ENCODE data around the gene PSG2. TPM values are rescaled to one million over a fixed set of nuclear protein-coding genes. Genes with fewer than 3 reads are reported as not detected.
"Not testable (repeated sequence)": the region's sequence is repeated elsewhere in the genome, so short reads cannot be mapped to it uniquely, and the experiment has no call there.

Gene PSG2
- total and polyA plus RNA-seq, 7 experiments from 2014 or later: 0.19 TPM; not detected in 6

DNA sequence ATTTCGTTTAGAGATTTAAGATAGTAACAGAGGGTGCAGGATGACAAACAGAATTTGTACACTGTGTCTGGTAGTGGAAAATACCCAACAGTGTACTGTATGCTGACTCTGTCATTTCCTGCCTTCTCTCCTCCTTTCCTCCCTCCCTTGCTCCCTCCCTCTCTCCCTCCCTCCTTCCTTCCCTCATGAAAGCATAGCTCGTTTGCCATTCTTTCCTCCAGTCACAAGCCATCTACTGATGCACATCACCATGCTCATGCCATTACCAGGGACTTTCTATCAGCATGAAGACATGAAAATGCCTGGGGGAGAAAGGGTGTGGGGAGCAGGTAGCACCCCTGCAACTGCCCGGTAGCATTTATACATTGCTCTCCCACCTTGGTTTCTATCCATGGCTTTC is 37.0 kb upstream of the PSG2 start:
- ATAC-seq; CTCF ChIA-PET; H3K27ac Mint-ChIP-seq; H3K36me3 Mint-ChIP-seq; DNase-seq; POLR2A ChIA-PET; H3K9me3 ChIP-seq (ENCODE audit: control insufficient read depth in 2 of 3, low read length in 3 of 3); H3K36me3 ChIP-seq (ENCODE audit: control insufficient read depth in 2 of 3, insufficient read depth in 3 of 3, low read length in 3 of 3); H3K27ac ChIP-seq (ENCODE audit: low read depth, low read length); H3K27me3 ChIP-seq (ENCODE audit: control insufficient read depth in 2 of 2, insufficient read depth in 2 of 2, low read length in 2 of 2); H3K4me1 ChIP-seq (ENCODE audit: control insufficient read depth in 2 of 2, insufficient read depth in 2 of 2, low read length in 2 of 2); H3K4me3 ChIP-seq (ENCODE audit: low read length); intact Hi-C loops (cut with micrococcal nuclease); H3K4me3 Mint-ChIP-seq; H3K4me1 Mint-ChIP-seq: not testable (repeated sequence)
- peaks cover 0 to 18% (median 13%) of the 10 kb centered on the region in 5 donors for H3K27me3 Mint-ChIP-seq
- peaks cover 5 to 54% (median 15%) of the 10 kb centered on the region in 11 donors for H3K9me3 Mint-ChIP-seq

DNA sequence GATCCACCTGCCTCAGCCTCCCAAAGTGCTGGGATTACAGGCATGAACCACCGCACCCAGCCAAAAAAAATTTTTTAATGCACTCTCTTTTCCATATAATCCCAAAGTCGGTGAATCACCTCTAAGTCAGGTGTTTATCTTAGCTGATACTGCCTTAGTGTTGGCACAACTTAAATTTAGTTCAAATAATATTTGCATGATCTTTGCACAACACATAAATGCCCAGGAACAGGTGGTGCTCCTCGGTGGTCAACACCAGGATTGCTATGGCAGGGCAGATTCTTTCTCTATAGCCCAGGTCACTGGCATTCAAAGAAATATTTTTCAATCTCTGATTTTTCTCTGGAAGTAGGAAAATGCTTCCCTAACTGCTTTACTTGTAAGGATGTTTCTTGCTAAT is 33.9 kb upstream of the PSG2 start:
- H3K4me3 Mint-ChIP-seq; H3K36me3 ChIP-seq (ENCODE audit: control insufficient read depth in 2 of 3, insufficient read depth in 3 of 3, low read length in 3 of 3); H3K36me3 Mint-ChIP-seq; H3K4me1 ChIP-seq (ENCODE audit: control insufficient read depth in 2 of 2, insufficient read depth in 2 of 2, low read length in 2 of 2); H3K27me3 ChIP-seq (ENCODE audit: control insufficient read depth in 2 of 2, insufficient read depth in 2 of 2, low read length in 2 of 2); POLR2A ChIA-PET; CTCF ChIA-PET; DNase-seq; H3K9me3 ChIP-seq (ENCODE audit: control insufficient read depth in 2 of 3, low read length in 3 of 3); H3K27ac Mint-ChIP-seq; intact Hi-C loops (cut with micrococcal nuclease); H3K4me3 ChIP-seq (ENCODE audit: low read length); H3K4me1 Mint-ChIP-seq; H3K27ac ChIP-seq (ENCODE audit: low read depth, low read length); ATAC-seq: not testable (repeated sequence)
- H3K9me3 Mint-ChIP-seq: peaks cover 4 to 63% (median 22%) of the 10 kb centered on the region in 11 donors
- H3K27me3 Mint-ChIP-seq: peaks cover 0 to 23% (median 20%) of the 10 kb centered on the region in 5 donors

DNA sequence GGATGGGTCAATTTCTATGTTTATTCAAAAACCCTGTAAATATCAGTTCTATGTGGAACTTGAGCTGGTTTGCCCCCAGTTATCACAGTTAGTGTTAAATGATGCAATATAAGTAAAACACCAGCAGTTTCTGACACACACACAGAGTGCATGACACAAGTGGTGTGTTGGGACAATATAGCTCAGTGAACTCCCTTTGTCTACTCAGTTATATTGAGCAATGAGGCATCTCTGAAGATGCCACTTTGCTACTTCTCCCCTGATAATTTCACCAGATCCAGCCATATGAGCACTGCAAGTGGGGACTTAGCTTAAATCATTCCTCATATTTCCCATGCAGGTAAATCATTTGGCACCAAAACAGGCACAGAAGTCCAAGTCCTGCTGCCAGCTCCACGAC is 33.0 kb upstream of the PSG2 start:
- H3K36me3 ChIP-seq (ENCODE audit: control insufficient read depth in 2 of 3, insufficient read depth in 3 of 3, low read length in 3 of 3); H3K27me3 ChIP-seq (ENCODE audit: control insufficient read depth in 2 of 2, insufficient read depth in 2 of 2, low read length in 2 of 2); H3K4me3 ChIP-seq (ENCODE audit: low read length); H3K27ac ChIP-seq (ENCODE audit: low read depth, low read length); DNase-seq; H3K9me3 ChIP-seq (ENCODE audit: control insufficient read depth in 2 of 3, low read length in 3 of 3); POLR2A ChIA-PET; intact Hi-C loops (cut with micrococcal nuclease); H3K4me3 Mint-ChIP-seq; H3K36me3 Mint-ChIP-seq; CTCF ChIA-PET; ATAC-seq; H3K4me1 ChIP-seq (ENCODE audit: control insufficient read depth in 2 of 2, insufficient read depth in 2 of 2, low read length in 2 of 2); H3K27ac Mint-ChIP-seq; H3K4me1 Mint-ChIP-seq: not testable (repeated sequence)
- Mint-ChIP-seq H3K9me3 (peaks cover 4 to 60% (median 22%) of the 10 kb centered on the region in 11 donors), H3K27me3 (peaks cover 0 to 23% (median 18%) of the 10 kb centered on the region in 5 donors)

DNA sequence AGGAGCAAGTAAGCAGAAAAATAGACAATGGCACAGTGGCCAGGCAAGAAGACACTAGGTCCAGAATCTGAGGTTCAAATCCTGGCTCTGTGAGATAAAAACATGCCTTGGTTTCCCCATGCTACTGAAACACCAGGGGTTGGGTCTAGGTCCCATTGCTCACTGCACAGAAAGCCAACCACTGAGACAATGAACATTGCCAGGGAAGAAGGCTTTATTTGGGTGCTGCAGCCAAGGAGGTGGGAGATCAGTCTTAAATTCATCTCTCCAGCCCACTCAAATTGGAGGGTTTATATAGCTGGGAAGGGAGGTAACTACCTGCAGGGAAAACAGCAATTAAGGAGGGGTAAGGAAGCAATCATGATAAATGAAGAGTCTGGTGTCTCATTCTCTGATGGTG is 32.6 kb upstream of the PSG2 start:
- H3K36me3 ChIP-seq (ENCODE audit: control insufficient read depth in 2 of 3, insufficient read depth in 3 of 3, low read length in 3 of 3); H3K27ac ChIP-seq (ENCODE audit: low read depth, low read length); H3K27ac Mint-ChIP-seq; ATAC-seq; H3K36me3 Mint-ChIP-seq; H3K27me3 ChIP-seq (ENCODE audit: control insufficient read depth in 2 of 2, insufficient read depth in 2 of 2, low read length in 2 of 2); H3K4me3 ChIP-seq (ENCODE audit: low read length); POLR2A ChIA-PET; intact Hi-C loops (cut with micrococcal nuclease); H3K4me1 Mint-ChIP-seq; H3K4me3 Mint-ChIP-seq; H3K9me3 ChIP-seq (ENCODE audit: control insufficient read depth in 2 of 3, low read length in 3 of 3); DNase-seq; CTCF ChIA-PET; H3K4me1 ChIP-seq (ENCODE audit: control insufficient read depth in 2 of 2, insufficient read depth in 2 of 2, low read length in 2 of 2): not testable (repeated sequence)
- peaks cover 4 to 58% (median 20%) of the 10 kb centered on the region in 11 donors for H3K9me3 Mint-ChIP-seq
- H3K27me3 Mint-ChIP-seq: peaks cover 0 to 26% (median 15%) of the 10 kb centered on the region in 5 donors

DNA sequence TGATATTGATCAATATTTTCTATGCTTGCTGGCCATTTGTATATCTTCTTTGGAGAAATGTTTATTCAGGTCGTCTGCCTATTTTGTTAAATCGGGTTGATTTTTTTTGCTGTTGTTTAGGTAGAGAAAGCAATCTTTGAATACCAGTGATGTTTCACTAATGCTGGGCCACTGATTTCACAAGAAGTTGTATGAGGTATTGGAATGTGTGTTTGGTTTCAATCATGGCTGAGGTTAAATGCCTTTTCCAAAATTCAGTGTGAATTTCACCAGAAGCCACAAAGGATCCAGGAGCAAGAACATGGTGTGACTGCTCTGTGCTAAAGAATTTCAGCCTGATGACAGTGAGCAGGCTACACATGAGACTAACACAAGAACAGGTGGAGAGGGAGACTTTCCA is 32.1 kb upstream of the PSG2 start:
- intact Hi-C loops (cut with micrococcal nuclease); H3K36me3 ChIP-seq (ENCODE audit: control insufficient read depth in 2 of 3, insufficient read depth in 3 of 3, low read length in 3 of 3); POLR2A ChIA-PET; H3K27ac Mint-ChIP-seq; ATAC-seq; H3K4me3 ChIP-seq (ENCODE audit: low read length); DNase-seq; H3K9me3 ChIP-seq (ENCODE audit: control insufficient read depth in 2 of 3, low read length in 3 of 3); CTCF ChIA-PET; H3K4me1 Mint-ChIP-seq; H3K27ac ChIP-seq (ENCODE audit: low read depth, low read length); H3K4me1 ChIP-seq (ENCODE audit: control insufficient read depth in 2 of 2, insufficient read depth in 2 of 2, low read length in 2 of 2); H3K4me3 Mint-ChIP-seq; H3K36me3 Mint-ChIP-seq; H3K27me3 ChIP-seq (ENCODE audit: control insufficient read depth in 2 of 2, insufficient read depth in 2 of 2, low read length in 2 of 2): not testable (repeated sequence)
- H3K9me3 Mint-ChIP-seq: peaks cover 4 to 62% (median 20%) of the 10 kb centered on the region in 11 donors
- H3K27me3 Mint-ChIP-seq: peaks cover 0 to 25% (median 15%) of the 10 kb centered on the region in 5 donors

DNA sequence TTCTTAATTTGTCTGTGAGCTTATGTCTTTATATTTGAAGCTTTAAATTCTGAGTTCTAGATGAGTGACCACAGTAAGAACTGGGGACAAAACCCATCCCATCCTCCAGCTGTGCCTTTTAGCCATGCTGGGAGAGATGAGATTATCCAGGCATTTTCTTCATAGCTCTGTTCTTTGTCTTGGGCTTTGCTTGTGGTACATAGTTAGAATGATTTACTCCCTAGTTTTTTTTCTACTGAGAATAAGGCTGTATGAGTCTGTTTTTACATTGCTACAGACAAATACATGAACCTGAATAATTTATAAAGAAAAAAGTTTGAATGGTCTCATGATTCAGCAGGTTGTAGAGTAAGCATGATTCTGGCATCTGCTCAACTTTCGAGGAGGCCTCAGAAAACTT is 24.9 kb upstream of the PSG2 start:
- DNase-seq; H3K4me1 ChIP-seq (ENCODE audit: control insufficient read depth in 2 of 2, insufficient read depth in 2 of 2, low read length in 2 of 2); H3K27me3 ChIP-seq (ENCODE audit: control insufficient read depth in 2 of 2, insufficient read depth in 2 of 2, low read length in 2 of 2); intact Hi-C loops (cut with micrococcal nuclease); H3K27ac ChIP-seq (ENCODE audit: low read depth, low read length); POLR2A ChIA-PET; CTCF ChIA-PET; H3K4me1 Mint-ChIP-seq; H3K27ac Mint-ChIP-seq; H3K4me3 ChIP-seq (ENCODE audit: low read length); ATAC-seq; H3K4me3 Mint-ChIP-seq; H3K36me3 ChIP-seq (ENCODE audit: control insufficient read depth in 2 of 3, insufficient read depth in 3 of 3, low read length in 3 of 3): not testable (repeated sequence)
- Mint-ChIP-seq H3K9me3 (peaks cover 12 to 60% (median 21%) of the 10 kb centered on the region in 11 donors), H3K27me3 (peaks cover 0 to 12% (median 9%) of the 10 kb centered on the region in 5 donors), H3K36me3 (peaks cover 0 to 12% (median 3%) of the 10 kb centered on the region in 5 donors)
- H3K9me3 ChIP-seq (ENCODE audit: control insufficient read depth in 2 of 3, low read length in 3 of 3): peaks cover 0 to 16% (median 0%) of the 10 kb centered on the region in 3 experiments

DNA sequence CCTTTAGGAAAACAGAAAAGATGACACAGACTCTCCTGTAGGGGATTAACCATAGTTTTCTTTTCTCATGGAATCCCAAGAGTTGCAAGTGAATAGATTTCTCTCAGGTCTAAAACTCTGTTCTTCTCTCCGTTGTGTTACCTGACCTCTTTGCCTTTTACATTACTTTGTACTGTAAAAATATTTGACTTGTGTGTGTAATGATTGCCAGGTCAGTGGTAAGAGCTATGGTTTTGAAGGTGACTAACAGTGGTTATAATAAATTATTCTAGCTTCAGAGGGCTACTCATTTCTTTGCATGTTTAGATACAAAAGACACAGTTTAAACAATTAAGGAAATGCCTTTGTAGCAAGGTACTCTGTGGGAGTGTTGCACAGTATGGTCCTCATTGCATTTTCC is 23.0 kb upstream of the PSG2 start:
- Histone ChIP-seq H3K4me3 (ENCODE audit: low read length) (no peak overlapping the region), H3K36me3 (ENCODE audit: control insufficient read depth in 2 of 3, insufficient read depth in 3 of 3, low read length in 3 of 3) (no peaks in the 10 kb centered on the region), H3K9me3 (ENCODE audit: control insufficient read depth in 2 of 3, low read length in 3 of 3) (peaks cover 0 to 16% (median 0%) of the 10 kb centered on the region in 3 experiments), H3K4me1 (ENCODE audit: control insufficient read depth in 2 of 2, insufficient read depth in 2 of 2, low read length in 2 of 2) (no peaks in the 10 kb centered on the region), H3K27me3 (ENCODE audit: control insufficient read depth in 2 of 2, insufficient read depth in 2 of 2, low read length in 2 of 2) (no peaks in the 10 kb centered on the region), H3K27ac (ENCODE audit: low read depth, low read length) (no peak overlapping the region)
- peaks cover 10 to 69% (median 26%) of the 10 kb centered on the region in 11 donors for H3K9me3 Mint-ChIP-seq
- ChIA-PET POLR2A (no interaction called here), CTCF (no interaction called here)
- peaks cover 0 to 12% (median 3%) of the 10 kb centered on the region in 5 donors for H3K36me3 Mint-ChIP-seq
- H3K4me1 Mint-ChIP-seq: no peaks in the 10 kb centered on the region
- intact Hi-C loops (cut with micrococcal nuclease): no loop called here
- H3K27me3 Mint-ChIP-seq: peaks cover 0 to 6% (median 4%) of the 10 kb centered on the region in 5 donors
- DNase-seq (no peak), ATAC-seq (no peak)
- no peak overlapping the region for H3K27ac Mint-ChIP-seq
- no peak overlapping the region for H3K4me3 Mint-ChIP-seq

All from naive thymus-derived CD4-positive, alpha-beta T cell (primary cell).